Astrocyte (in vitro differentiated cells and primary cell): ENCODE data around the gene ACOX1. TPM values are rescaled to one million over a fixed set of nuclear protein-coding genes. Genes with fewer than 3 reads are reported as not detected.
"Not testable (repeated sequence)": the region's sequence is repeated elsewhere in the genome, so short reads cannot be mapped to it uniquely, and the experiment has no call there.

Source experiments
- DNase-seq: peaks from one replicate; pipeline ENCODE4 v3.0.0-alpha.2; 2010; ENCODE audit warnings: low read depth
- FAIRE-seq: peaks from 2 replicates; lab custom pipeline; 2011; peaks lifted over from hg19 to GRCh38; lab: Jason Lieb, UNC
- H2AFZ ChIP-seq: 2 replicates; pipeline ENCODE4 v1.6.0; 2012; ENCODE audit warnings: low read depth, low read length, inconsistent platforms
- H3K27ac ChIP-seq: 2 replicates; pipeline ENCODE4 v1.5.1; 2011; ENCODE audit warnings: low read depth, low read length, inconsistent platforms
- H3K27me3 ChIP-seq: 2 replicates; pipeline ENCODE4 v1.6.0; 2011; ENCODE audit warnings: low read length, inconsistent platforms; ENCODE audit not compliant: insufficient read depth
- H3K36me3 ChIP-seq: 2 replicates; pipeline ENCODE4 v1.5.1; 2011; ENCODE audit warnings: low read length, inconsistent platforms; ENCODE audit not compliant: insufficient read depth
- H3K4me1 ChIP-seq: 2 replicates; pipeline ENCODE4 v1.5.1; 2011; ENCODE audit warnings: low read length, inconsistent platforms; ENCODE audit not compliant: insufficient read depth
- H3K4me2 ChIP-seq: 2 replicates; pipeline ENCODE4 v1.6.0; 2012; ENCODE audit warnings: low read length, inconsistent platforms
- H3K4me3 ChIP-seq: 2 replicates; pipeline ENCODE4 v1.5.1; 2011; ENCODE audit warnings: low read depth, mild to moderate bottlenecking, low read length, inconsistent platforms; ENCODE audit not compliant: insufficient read depth
- H3K79me2 ChIP-seq: 2 replicates; pipeline ENCODE4 v1.6.0; 2012; ENCODE audit warnings: mild to moderate bottlenecking, low read length, inconsistent platforms; ENCODE audit not compliant: insufficient read depth
- H3K9ac ChIP-seq: 2 replicates; pipeline ENCODE4 v1.6.0; 2012; ENCODE audit warnings: mild to moderate bottlenecking, low read length, inconsistent platforms
- H3K9me3 ChIP-seq: 2 replicates; pipeline ENCODE4 v1.5.1; 2012; ENCODE audit warnings: low read depth, mild to moderate bottlenecking, low read length, inconsistent platforms; ENCODE audit not compliant: insufficient read depth
- H4K20me1 ChIP-seq: 2 replicates; pipeline ENCODE4 v1.6.0; 2012; ENCODE audit warnings: low read length, inconsistent platforms; ENCODE audit not compliant: insufficient read depth
- H3K27ac Mint-ChIP-seq: one replicate; pipeline ENCODE4 v1.8.0; 2021; ENCODE audit warnings: mild to moderate bottlenecking, mixed read lengths; ENCODE audit not compliant: unreplicated experiment
- H3K27me3 Mint-ChIP-seq: one replicate; pipeline ENCODE4 v1.8.0; 2021; ENCODE audit warnings: low read depth, mixed read lengths; ENCODE audit not compliant: unreplicated experiment
- H3K36me3 Mint-ChIP-seq: one replicate; pipeline ENCODE4 v1.8.0; 2021; ENCODE audit warnings: low read depth, mixed read lengths; ENCODE audit not compliant: unreplicated experiment
- H3K4me1 Mint-ChIP-seq: one replicate; pipeline ENCODE4 v1.8.0; 2021; ENCODE audit warnings: low read depth, mixed read lengths; ENCODE audit not compliant: unreplicated experiment
- H3K4me3 Mint-ChIP-seq: one replicate; pipeline ENCODE4 v1.8.0; 2021; ENCODE audit warnings: mild to moderate bottlenecking, moderate library complexity, mixed read lengths; ENCODE audit not compliant: unreplicated experiment
- H3K9me3 Mint-ChIP-seq: one replicate; pipeline ENCODE4 v1.8.0; 2021; ENCODE audit warnings: mild to moderate bottlenecking, mixed read lengths; ENCODE audit not compliant: unreplicated experiment
- EZH2 ChIP-seq: IDR thresholded peaks from 2 replicates; pipeline ENCODE4 v1.6.1; 2012; ENCODE audit warnings: mild to moderate bottlenecking, low read length, inconsistent platforms; ENCODE audit not compliant: insufficient read depth
- total RNA-seq: library from RNA; stranded (reverse); gene quantifications from 2 replicates; pipeline ENCODE4 v1.2.1, GENCODE V29; 2021
- TF ChIP-seq, protein P1 (sequence below): IDR thresholded peaks from 2 replicates; pipeline ENCODE4 v1.5.1; 2011; ENCODE audit warnings: low read depth, mild to moderate bottlenecking, inconsistent platforms, low read length, moderate library complexity; ENCODE audit not compliant: insufficient read depth

The ACOX1 gene
- total RNA-seq, 1 donor from 2014 or later = 61.3 TPM

DNA sequence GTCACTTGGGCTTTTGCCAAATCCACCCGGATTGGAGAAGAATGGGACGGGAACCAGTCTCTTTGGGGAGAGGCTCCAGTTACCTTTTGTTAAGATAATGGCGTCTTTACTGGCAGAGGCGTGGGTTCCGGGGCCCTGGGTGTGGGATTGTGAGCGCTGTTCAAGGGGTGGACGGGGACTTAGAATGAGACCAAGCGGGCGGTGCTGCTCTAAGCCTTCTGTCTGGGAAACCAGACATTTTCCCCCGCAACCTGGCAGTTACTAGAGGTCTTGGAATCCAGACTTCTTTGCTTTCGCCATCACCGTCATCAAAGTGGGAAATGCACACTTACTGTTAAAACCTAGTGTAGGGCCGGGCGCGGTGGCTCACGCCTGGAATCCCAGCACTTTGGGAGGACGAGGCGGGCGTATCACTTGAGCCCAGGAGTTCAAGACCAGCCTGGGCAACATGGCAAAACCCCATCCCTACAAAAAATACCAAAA is 780 bp upstream of the ACOX1 start:
- H3K9ac ChIP-seq = peak overlapping the region; percentile 93
- no peaks in the 10 kb centered on the region for H3K9me3 ChIP-seq
- H3K27me3 Mint-ChIP-seq = no peaks in the 10 kb centered on the region
- peak overlapping the region; percentile 92 for H3K4me2 ChIP-seq
- no peaks in the 10 kb centered on the region for H3K9me3 Mint-ChIP-seq
- peaks cover 7% of the 10 kb centered on the region for H3K36me3 Mint-ChIP-seq
- DNase-seq (peak; percentile 82), FAIRE-seq (no peak)
- no peaks in the 10 kb centered on the region for H3K27me3 ChIP-seq
- peak overlapping the region; percentile 86 for H2AFZ ChIP-seq
- peaks cover 50% of the 10 kb centered on the region for H3K79me2 ChIP-seq
- peaks cover 2% of the 10 kb centered on the region for H3K36me3 ChIP-seq
- H3K4me1 Mint-ChIP-seq = peaks cover 44% of the 10 kb centered on the region
- peak overlapping the region; percentile 98 for H3K4me3 Mint-ChIP-seq
- H3K4me3 ChIP-seq = peak overlapping the region; percentile 81
- peak overlapping the region; percentile 98 for H3K27ac ChIP-seq
- H4K20me1 ChIP-seq = peaks cover 14% of the 10 kb centered on the region
- H3K4me1 ChIP-seq = peaks cover 25% of the 10 kb centered on the region
- peak overlapping the region; percentile 100 for H3K27ac Mint-ChIP-seq
- TF ChIP-seq EZH2 = no peak
- TF ChIP-seq, protein P1, sequence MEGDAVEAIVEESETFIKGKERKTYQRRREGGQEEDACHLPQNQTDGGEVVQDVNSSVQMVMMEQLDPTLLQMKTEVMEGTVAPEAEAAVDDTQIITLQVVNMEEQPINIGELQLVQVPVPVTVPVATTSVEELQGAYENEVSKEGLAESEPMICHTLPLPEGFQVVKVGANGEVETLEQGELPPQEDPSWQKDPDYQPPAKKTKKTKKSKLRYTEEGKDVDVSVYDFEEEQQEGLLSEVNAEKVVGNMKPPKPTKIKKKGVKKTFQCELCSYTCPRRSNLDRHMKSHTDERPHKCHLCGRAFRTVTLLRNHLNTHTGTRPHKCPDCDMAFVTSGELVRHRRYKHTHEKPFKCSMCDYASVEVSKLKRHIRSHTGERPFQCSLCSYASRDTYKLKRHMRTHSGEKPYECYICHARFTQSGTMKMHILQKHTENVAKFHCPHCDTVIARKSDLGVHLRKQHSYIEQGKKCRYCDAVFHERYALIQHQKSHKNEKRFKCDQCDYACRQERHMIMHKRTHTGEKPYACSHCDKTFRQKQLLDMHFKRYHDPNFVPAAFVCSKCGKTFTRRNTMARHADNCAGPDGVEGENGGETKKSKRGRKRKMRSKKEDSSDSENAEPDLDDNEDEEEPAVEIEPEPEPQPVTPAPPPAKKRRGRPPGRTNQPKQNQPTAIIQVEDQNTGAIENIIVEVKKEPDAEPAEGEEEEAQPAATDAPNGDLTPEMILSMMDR = no peak

GRCh38 chr17:75976175-75976848 is 2.7 kb downstream of the ACOX1 start:
- peaks cover 58% of the 10 kb centered on the region for H3K79me2 ChIP-seq
- Mint-ChIP-seq H3K4me3 (peak overlapping the region; percentile 80), H3K27me3 (no peaks in the 10 kb centered on the region), H3K4me1 (peaks cover 24% of the 10 kb centered on the region), H3K27ac (peak overlapping the region; percentile 12), H3K9me3 (no peaks in the 10 kb centered on the region), H3K36me3 (peaks cover 20% of the 10 kb centered on the region)
- peaks cover 6% of the 10 kb centered on the region for H3K4me1 ChIP-seq
- peak; percentile 39 for DNase-seq
- H3K9me3 ChIP-seq = no peaks in the 10 kb centered on the region
- H2AFZ ChIP-seq = no peak overlapping the region
- no peaks in the 10 kb centered on the region for H3K27me3 ChIP-seq
- FAIRE-seq = no peak
- peaks cover 5% of the 10 kb centered on the region for H3K36me3 ChIP-seq
- H3K4me2 ChIP-seq = peak overlapping the region; percentile 62
- H3K9ac ChIP-seq = peak overlapping the region; percentile 17
- H3K4me3 ChIP-seq = no peak overlapping the region
- H4K20me1 ChIP-seq = peaks cover 18% of the 10 kb centered on the region
- TF ChIP-seq, protein P1 = no peak
- TF ChIP-seq EZH2 = no peak
- H3K27ac ChIP-seq = no peak overlapping the region

DNA sequence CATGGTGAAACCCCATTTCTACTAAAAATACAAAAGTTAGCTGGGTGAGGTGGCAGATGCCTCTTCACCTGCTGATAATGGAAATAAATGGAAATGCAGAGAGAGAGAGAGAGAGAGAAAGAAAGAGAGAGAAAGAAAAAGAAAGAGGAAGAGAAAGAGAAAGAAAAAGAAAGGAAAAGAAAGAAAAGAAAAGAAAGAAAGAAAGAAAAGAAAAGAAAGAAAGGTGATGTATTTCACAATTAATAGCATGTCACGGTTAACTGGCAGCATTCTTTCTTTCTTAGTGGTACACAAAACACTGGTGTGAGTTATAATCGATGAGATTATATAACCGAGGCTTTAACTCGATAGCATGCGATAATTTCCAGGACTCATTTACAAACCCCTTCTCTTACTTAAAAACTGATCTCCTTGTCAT is 3.2 kb downstream of the ACOX1 start:
- H3K79me2 ChIP-seq = peaks cover 58% of the 10 kb centered on the region
- Mint-ChIP-seq H3K36me3 (peaks cover 23% of the 10 kb centered on the region), H3K4me1 (peaks cover 19% of the 10 kb centered on the region), H3K9me3 (no peaks in the 10 kb centered on the region), H3K27me3 (no peaks in the 10 kb centered on the region), H3K27ac (no peak overlapping the region), H3K4me3 (peak overlapping the region; percentile 80)
- FAIRE-seq = no peak
- no peak overlapping the region for H3K27ac ChIP-seq
- no peak for TF ChIP-seq EZH2
- TF ChIP-seq, protein P1 = no peak
- H3K27me3 ChIP-seq = no peaks in the 10 kb centered on the region
- H3K9ac ChIP-seq = peak overlapping the region; percentile 17
- H4K20me1 ChIP-seq = peaks cover 18% of the 10 kb centered on the region
- peak overlapping the region; percentile 62 for H3K4me2 ChIP-seq
- DNase-seq = no peak
- H3K4me1 ChIP-seq = peaks cover 6% of the 10 kb centered on the region
- H3K4me3 ChIP-seq = no peak overlapping the region
- no peaks in the 10 kb centered on the region for H3K9me3 ChIP-seq
- H2AFZ ChIP-seq = no peak overlapping the region
- H3K36me3 ChIP-seq = peaks cover 5% of the 10 kb centered on the region

GRCh38 chr17:75975187-75975586 is 3.8 kb downstream of the ACOX1 start:
- FAIRE-seq, H3K4me1 ChIP-seq, H3K9ac ChIP-seq, H3K36me3 ChIP-seq, H3K27ac Mint-ChIP-seq, DNase-seq, H3K27ac ChIP-seq, H3K4me3 ChIP-seq, H3K4me2 ChIP-seq, H2AFZ ChIP-seq, H3K9me3 Mint-ChIP-seq, H3K27me3 Mint-ChIP-seq, H3K9me3 ChIP-seq, H3K27me3 ChIP-seq: not testable (repeated sequence)
- Mint-ChIP-seq H3K4me1 (peaks cover 15% of the 10 kb centered on the region), H3K4me3 (peak overlapping the region; percentile 75), H3K36me3 (peaks cover 28% of the 10 kb centered on the region)
- Histone ChIP-seq H4K20me1 (peaks cover 24% of the 10 kb centered on the region), H3K79me2 (peaks cover 55% of the 10 kb centered on the region)
